GM21526 (cell line): ENCODE data around the gene CDHR4.
"Not testable (repeated sequence)": the region's sequence is repeated elsewhere in the genome, so short reads cannot be mapped to it uniquely, and the experiment has no call there.

Experiments used
- ATAC-seq: cut with Tn5 transposase; IDR thresholded peaks from one replicate; pipeline ENCODE4 v1.9.1; 2021; ENCODE audit warnings: moderate library complexity; ENCODE audit not compliant: unreplicated experiment, low FRiP score

Gene CDHR4

DNA sequence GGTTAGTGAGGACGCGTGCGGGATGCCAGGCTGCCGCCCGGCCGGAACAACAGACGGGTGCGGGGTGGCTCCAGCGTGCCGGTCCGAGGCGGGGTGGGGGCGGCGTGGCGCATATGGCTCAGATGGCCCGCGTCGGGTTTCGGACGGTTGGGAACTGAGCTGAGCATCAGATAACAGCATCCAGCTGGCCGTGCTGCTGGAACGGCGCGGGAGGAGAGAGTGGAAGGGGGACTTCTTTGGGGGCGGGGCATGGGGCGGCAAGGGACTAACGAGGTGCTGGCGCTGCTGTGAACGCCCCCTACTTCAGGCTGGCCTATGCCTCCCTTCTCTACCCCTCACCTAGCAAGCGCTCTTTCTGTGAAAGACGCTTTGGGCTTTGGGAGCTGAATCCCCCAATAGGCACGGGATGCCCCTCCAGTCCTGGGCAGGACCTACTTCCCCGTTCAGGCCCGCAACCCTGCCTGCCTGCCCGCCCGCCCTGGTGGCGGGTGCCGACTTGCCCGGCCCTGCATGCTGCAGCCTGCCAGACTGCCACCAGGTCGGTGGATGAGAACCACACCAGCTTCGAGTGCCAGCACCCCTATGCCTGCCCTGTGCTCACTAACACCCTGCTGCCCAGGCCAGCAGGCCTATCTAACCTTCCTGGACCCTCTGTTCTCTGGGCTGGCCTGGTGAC, 3.9 kb upstream of the CDHR4 start:
- ATAC-seq: no peak

DNA sequence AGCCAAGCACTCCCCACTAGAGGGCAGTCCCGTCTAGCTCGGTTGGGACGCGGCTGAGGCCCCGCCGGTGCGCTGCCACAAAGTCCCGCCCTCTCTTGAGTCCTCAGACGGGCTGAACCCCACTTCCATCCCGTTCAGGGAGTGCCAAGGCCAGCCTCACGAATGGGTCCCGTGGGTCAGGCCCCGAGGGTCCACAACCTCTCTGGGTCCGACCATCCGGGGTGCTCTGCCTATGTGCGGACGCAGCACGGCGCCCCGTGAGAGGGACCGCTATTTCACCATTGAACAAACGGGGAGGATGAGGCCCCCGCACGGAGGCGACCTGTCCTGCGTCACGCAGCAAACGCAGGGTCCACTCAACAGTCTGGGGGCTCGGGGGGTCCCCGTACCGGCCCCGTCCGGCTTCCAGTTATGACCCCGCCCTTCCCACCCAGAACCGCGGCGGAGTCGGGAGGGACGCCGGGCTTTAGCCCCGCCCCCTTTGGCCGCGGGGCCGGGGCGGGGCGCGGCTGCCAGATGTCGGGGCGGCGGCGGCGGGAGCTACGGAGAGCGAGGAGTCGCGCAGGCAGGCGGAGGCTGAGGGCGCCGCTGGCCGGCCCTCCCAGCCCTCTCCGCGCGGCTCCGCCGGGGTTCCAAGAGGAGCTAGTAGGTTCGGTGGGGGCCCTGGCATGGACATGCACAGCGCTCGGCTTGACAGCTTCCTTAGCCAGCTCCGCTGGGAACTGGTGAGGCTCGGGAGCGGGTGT, 3.2 kb upstream of the CDHR4 start, which contains the start of gene INKA1:
INKA1 (plus strand) TSS at position 543 of the 746 bp plus-strand sequence; CDS start at position 675, 132 bp downstream.
- peak; percentile 59 for ATAC-seq

DNA sequence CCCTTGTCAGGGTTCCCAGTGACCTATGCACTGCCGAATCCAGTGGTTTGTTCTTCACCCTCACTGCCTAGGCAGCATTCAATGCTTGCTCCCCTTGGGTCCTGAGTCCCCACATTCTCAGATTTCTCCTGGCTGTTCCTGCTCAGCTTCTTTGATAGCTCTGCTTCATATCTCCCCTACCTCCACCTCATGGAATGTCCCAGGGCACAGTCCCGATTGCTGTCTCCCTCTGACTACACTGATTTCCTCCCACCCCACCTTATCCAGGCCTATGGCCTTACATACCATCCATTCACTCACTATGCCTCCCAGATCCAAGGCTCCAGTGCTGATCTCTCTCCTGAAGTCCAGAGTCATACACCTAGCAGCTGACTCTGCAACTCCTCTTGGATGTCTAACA, 1.5 kb upstream of the CDHR4 start:
- ATAC-seq: no peak

DNA sequence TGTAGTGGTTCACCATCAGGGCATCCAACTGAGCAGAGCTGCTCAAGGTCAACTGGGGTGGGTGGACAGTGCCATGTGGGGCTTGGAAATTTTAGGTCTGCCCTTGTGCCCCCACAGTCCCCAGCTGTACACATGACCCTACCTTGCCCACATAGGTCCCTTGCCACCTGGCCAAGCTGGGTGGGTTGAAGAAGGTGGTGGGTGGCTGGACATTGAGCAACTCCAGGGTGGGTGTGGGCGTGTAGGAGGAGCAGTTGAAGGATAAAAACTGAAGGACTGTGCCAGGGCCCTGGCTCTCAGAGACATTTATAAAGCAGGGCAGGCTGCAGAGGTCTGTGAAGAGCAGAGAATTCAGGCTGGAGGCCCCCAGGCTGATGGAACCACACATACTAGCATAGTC, 568 bp downstream of the CDHR4 start:
- no peak for ATAC-seq

DNA sequence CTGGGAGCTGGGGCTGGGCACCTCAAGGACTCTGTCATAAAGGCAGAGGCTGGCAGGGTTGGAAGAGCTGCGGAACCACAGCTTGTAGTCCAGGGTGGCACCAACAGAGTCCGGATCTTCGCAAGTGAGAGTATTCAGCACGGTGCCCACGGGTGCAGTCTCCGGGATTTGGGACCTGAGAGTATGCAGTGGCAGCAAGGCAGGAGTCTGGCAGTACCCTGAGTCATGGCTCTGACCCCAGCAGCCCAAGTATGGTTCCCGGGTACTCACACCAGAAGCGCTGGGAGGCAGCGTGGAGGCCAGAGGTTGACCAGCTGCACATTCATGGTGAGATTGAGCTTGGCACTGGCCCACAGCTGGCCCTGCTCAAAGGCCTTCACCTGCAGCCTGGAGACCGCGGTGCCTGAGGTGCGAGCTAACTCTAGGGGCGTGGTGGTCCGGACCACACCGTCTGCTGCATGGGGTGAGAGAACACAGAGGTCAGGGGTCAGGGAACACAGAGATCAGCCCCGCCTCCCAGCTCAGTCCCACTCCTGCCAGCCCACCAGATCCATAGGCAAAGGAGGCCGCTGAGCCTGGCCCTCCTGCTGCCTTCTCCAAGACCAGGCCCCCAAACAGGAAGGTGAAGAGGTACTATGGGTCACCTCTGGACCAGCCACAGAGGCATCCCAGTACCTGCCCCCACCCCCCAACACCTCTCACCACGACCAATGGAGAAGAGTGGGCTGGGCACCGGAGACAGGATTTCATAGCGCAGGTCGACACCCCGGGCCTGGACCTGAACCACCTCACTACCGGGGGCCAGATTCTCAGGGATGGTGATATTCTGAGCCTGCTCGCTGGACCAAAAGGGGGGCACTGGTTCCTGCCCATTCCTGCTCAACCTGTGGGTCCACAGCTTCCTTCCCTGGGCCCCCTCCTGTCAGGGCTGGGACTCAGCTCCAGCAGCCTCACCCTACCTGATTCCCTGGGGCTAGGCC, 4.5 kb downstream of the CDHR4 start:
- ATAC-seq: no peak

DNA sequence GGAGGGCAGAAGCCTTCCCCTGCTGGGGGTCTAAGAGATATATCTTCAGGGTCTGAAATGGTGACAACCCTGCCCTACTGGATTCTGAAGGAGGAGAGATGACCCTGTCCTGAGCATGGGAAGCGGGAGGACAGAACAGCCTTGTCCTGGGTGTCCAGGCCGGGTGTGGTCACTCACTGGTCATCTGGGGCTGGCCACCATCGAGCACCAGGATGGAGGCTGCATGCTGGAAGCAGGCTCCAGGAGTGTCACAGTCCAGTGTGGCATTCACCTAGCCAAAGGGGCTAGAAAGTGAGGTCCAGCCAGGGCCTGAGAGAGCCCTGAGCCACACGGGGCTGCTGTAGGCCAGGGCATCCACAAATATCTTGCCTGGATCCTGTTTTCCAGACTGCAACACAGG, 5.2 kb downstream of the CDHR4 start:
- no peak for ATAC-seq

DNA sequence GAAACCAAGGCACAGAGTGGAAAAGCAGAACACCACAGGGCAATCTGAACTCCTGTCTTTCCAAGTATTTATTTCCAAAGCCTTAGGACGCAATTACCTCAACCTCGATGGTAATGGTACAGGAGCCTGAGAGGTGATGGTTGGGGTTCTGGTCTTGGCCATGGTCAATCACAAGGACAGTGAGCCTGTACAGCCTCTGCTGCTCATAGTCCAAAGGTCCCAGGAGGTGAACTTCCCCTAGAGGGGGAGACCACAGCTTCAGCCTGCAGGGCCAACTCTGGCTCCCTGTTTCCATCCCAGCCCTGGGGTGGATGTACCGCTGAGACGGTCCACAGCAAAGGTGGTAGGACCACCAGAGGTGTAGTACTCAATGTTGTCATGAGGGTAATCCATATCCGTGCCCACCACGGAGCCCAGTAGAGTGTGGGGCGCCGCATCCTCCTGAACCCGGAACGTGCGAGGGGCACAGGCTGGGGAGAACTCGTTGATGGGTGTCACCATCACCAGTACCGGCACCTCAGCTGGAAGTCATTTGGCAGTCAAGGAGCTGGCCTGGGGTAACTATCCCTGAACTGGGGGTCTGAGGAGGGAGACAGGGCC, 6.1 kb downstream of the CDHR4 start:
- no peak for ATAC-seq

DNA sequence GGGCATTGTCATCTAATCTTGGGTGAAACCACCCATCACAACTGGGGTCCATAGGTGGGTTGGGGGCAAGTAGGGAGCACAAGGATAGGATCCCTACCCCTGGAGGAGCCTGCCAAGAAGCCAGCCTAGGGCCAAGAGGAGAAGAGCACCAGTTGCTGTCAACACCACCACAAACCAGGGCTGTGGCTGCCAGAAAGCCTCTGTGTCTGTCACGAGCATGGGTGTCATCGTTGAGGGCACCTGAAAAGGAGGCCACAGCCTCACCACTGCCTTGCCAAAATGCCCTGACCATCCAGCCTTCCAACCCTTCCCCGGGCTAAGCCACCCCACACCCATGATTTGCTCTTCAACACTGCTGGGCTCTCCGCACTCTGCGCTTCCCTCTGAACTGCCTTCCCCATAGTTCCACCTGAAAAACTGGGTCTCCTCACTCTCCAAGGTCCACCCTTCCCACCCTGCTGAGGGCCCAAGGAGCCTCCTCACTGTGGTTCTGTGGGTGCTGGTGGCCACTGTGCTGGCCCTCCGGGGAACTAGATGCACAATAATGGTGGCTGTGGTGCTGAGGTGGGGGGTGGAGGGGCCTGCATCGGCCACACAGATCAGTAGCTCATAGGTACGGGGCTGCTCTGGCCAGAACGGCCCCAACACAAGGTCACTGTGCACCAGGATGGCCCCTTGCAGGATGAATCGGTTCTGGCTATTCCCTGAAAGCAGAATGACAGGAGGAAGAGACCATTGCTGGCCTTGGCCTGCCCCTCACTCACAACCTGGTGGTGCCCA, 7.1 kb downstream of the CDHR4 start:
- ATAC-seq: no peak

DNA sequence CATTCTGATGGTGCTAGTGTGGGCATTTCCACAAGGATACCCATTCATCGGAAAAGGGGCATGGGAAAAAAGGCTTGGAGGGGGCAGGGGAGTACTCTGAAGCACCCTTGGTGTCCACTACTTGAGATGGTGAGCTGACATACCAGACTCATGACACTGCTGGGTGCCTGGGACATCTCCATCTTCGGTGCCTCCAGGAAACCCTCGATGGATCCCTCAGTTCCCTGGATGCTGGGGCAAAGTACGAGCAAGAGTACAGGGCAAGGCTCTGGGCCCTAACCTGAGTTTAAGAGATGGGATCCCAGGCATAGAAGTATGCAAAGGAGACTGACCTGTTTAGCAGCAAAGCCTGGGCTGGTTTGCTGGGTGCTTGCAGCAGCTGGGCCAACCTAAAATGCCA, 8.1 kb downstream of the CDHR4 start:
- ATAC-seq: no peak

DNA sequence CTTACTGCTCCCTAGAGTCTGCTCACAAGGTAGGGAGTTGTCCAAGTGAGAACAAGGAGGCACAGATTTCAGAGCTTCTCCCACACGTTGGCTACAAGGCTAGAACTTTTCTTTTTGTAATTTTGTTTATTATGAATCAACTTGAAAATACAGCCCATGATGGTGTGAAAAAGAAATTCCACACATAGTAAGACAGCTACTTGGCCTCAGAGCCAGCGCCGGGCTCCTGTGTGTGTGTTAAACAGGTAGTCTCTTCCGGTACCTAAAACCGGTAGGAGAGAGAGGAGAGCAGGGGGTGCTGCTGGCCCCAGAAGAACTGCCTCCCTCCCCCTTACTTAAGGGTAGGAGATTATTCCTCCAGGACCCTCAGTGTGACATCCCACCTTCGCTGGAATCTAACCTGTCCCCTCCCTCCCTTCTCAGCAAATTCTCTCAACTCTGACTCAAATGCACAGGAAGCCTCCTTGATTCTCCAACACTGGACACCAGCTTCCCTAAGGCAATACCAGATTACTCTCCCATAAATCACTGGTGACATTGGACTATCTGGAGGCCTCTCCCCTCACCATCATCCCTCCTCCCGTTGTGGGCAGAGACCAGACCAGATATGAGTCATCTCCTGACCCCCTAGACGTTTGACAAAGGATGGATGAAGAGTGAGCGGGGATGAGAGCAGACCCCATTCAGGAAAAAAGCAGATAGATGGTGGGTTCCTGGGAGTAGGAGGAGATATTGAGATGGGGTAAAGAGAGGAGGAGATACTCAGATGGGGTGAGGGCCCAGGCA, 8.9 kb downstream of the CDHR4 start:
- no peak for ATAC-seq

DNA sequence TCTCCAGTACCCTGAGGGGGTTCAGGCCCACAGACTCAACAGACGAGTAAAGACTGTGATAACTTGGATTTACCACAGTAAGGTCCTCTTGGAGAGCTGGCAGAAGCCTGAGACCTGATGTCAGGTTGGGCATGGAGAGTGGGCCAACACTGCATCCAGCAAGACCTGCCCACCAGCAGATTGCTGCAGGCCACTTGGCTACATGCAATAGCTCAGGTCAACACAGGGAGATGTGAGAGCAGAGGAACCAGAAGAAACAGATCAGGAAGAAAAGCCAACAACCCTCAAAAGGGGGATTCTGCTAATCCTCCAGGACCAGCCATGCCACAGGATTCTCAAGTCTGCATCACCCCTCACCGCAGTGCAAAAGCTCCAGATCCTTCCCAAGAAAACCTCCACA, 11.6 kb downstream of the CDHR4 start:
- ATAC-seq: no peak

DNA sequence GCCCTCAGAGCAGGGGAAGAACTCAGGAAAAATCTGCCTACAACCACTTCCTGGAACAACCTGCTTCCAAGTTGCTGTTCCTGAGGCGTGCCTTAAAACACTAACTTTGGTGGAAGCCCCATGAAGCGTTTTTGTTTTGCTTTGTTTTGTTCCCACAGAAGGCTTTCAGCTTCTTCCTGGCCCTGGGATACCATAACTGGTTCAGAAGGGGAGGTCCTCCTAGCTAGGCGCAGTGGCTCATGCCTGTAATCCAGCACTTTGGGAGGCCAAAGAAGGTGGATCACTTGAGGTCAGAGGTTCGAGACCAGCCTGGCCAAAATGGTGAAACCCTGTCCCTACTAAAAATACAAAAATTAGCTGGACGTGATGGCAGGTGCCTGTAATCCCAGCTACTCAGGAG, 12.1 kb downstream of the CDHR4 start:
- no peak for ATAC-seq

DNA sequence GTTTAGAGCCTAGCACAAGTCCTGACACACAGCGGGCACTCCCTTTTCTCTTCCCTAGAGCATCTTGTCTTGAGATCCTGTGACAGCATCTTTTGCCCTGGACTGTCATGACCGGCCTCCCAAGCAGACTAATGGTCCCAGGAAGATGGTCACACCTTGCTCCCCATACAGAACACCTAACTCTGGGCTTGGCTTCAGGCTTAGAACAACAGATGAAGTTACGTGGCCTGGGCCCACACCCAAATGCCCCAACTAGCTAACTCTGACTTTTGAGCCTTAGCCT, 12.6 kb downstream of the CDHR4 start:
- ATAC-seq: no peak

DNA sequence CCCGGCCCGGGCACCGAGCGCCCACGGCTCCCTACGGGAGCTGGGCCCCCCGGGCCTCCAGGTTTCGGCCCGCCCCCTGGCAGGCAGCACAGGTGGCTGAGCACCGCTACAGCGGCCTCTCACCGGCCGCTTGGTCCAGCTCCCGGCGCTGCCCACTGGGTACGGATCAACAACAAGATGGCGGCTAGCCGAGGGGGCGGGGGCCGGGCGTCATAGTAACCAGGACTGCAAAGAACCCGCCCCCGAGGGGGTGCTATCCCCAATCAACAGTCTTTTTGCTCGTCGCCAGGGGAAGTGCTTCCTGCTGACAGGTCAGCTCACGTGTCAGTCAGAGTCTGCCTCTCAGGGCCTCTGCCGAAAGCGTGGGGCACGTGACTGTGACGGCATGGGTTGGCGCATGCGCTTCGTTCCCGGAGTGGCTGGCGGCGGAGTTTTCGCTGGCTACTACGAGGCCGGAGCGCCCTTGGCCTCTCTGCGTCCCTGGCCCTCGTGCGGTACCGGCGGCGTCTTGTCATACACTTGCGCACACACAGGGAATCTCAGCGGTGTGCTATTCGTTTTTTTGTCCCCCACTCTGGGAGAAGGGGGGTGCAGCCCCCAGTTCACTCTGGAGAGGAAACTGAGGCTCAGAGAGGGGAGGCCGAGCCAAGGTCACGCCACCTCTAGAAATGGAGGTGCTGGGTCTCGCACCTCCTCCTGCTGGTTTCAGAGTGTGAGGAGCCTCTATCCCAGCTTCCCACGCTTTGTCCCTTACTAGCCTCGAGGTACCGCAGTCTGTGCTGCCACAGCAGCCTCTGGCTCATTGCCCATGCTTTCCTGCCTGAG, 13.1 kb downstream of the CDHR4 start, which contains the start of gene IP6K1:
IP6K1 (minus strand) TSS at position 186 of the 825 bp plus-strand sequence. CDS start 38,502 bp downstream, outside the sequence.
- peak; percentile 96 for ATAC-seq

DNA sequence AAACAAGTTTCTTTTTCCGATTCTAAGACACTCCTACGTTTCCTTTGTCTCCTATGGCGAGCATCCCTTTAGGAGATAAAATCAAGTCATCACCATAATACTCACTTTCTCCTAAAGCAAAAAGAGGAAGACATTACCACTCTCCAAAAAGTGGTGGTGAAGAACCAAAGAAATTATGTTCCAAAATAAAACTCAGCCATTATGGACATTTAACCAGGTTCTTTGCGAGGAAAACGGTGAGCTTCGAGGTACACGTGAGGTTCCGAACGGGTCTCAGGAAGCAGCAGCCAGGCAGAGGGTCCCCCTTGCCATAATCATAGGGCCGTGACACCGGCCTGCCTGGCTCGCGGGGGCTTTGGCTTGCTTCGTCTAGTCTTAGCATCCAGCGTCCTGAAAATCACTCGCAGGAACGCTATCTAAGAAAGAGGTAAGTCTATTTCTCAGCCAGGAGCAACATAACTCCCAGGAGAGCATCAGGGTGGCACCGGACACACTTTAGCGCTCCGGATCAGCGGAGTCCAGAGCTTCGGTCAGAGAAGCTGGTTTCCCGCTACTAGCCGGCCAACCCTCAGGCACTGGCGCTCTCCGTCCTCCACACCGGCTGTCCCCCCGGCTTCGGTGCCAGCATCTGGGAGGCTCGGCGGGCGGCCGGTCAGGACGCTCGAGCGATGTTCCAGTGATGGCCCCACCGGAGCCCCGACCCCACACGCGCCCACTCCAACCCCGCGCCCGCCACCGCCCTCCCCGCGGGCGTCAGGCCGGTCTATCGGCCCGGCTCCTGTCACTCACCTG, 13.9 kb downstream of the CDHR4 start:
- peak; percentile 38 for ATAC-seq

DNA sequence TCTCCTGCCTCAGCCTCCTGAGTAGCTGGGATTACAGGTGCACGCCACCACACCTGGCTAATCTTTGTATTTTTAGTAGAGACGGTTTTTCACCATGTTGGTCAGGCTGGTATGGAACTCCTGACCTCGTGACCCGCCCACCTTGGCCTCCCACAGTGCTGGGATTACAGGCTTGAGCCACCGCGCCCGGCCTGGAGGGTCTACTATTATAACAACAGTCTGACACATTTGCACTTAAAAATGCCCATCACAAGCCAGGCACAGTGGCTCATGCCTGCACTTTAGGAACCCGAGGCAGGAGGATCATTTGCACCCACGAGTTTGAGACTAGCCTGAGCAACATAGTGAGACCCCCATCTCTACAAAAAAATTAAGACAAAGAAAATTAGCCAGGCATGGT, 17.4 kb downstream of the CDHR4 start:
- ATAC-seq: not testable (repeated sequence)

DNA sequence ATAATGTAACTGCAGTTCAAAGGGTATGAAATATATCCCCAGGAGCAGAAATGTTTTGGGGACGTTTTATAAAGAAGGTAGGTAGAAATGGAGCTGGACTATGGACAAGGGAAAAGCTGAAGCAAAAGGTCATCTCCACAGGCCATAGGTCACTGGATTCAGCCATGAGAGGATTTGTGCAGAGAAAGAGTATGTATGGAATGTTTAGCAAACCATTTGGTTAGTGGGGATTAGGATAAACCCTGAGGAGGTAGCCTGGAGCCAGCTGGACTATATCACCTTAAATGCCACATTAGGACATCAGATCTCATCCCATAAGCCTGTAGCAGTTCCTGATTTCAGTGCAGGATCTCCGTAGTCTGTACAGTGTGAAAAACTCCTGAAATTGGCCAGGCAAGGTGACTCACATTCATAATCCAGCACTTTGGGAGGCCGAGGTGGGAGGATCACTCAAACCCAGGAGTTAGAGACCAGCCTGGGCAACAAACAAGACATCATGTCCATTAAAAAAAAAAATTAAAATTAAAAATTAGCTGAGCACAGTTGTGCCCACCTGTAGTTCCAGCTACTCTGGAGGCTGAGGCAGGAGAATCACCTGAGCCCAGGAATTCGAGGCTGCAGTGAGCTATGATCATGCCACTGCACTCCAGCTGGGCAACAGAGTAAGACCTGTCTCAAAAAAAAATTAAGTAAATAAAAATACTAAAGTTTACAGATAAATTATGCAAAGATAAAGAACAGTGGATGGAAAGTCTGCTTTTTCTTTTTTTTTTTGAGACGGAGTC, 18.1 kb downstream of the CDHR4 start:
- no peak for ATAC-seq
